Endothelial cell (in vitro differentiated cells): ENCODE measurements around the gene SERPINA7. TPM values are rescaled to one million over a fixed set of nuclear protein-coding genes. Genes with fewer than 3 reads are reported as not detected.
"Not testable (repeated sequence)": the region's sequence is repeated elsewhere in the genome, so short reads cannot be mapped to it uniquely, and the experiment has no call there.

Experiments used
- DNase-seq: peaks from one replicate; pipeline ENCODE4 v3.0.0; 2021; ENCODE audit warnings: low spot score
- H3K27ac Mint-ChIP-seq: one replicate; pipeline ENCODE4 v1.8.0; 2021; ENCODE audit warnings: mixed read lengths, inconsistent platforms; ENCODE audit not compliant: unreplicated experiment
- H3K27me3 Mint-ChIP-seq: one replicate; pipeline ENCODE4 v1.8.0; 2021; ENCODE audit warnings: mild to moderate bottlenecking, moderate library complexity, mixed read lengths, inconsistent platforms; ENCODE audit not compliant: unreplicated experiment
- H3K36me3 Mint-ChIP-seq: one replicate; pipeline ENCODE4 v1.8.0; 2021; ENCODE audit warnings: mild to moderate bottlenecking, low read depth, mixed read lengths, inconsistent platforms; ENCODE audit not compliant: unreplicated experiment
- H3K4me1 Mint-ChIP-seq: one replicate; pipeline ENCODE4 v1.8.0; 2021; ENCODE audit warnings: mild to moderate bottlenecking, mixed read lengths, inconsistent platforms; ENCODE audit not compliant: unreplicated experiment
- H3K4me3 Mint-ChIP-seq: one replicate; pipeline ENCODE4 v1.8.0; 2021; ENCODE audit warnings: mild to moderate bottlenecking, mixed read lengths, inconsistent platforms; ENCODE audit not compliant: unreplicated experiment
- H3K9me3 Mint-ChIP-seq: one replicate; pipeline ENCODE4 v1.8.0; 2021; ENCODE audit warnings: mixed read lengths, inconsistent platforms; ENCODE audit not compliant: unreplicated experiment
- total RNA-seq: library from RNA; stranded (reverse); fragmentation: NEBNext Ultra II Directional; extraction: Animal tissue kit (Norgen Biotek cat#: 25700); gene quantifications from one replicate; pipeline ENCODE4 v1.2.1, GENCODE V29; 2021; ENCODE audit not compliant: unreplicated experiment
- TF ChIP-seq, protein P1 (sequence below): fragments of 200-600 bp; sonication (generic); IDR thresholded peaks from one replicate; pipeline ENCODE4 v1.5.0; 2021; ENCODE audit warnings: antibody characterized with exemption; ENCODE audit not compliant: unreplicated experiment

Gene SERPINA7
- total RNA-seq, 1 donor from 2014 or later: not detected

GRCh38 chrX:106000203-106000602, 38.3 kb downstream of the SERPINA7 start:
- no peaks in the 10 kb centered on the region for H3K4me1 Mint-ChIP-seq

GRCh38 chrX:105999294-105999693, 39.2 kb downstream of the SERPINA7 start:
- no peak overlapping the region for H3K27ac Mint-ChIP-seq
- TF ChIP-seq, protein P1, sequence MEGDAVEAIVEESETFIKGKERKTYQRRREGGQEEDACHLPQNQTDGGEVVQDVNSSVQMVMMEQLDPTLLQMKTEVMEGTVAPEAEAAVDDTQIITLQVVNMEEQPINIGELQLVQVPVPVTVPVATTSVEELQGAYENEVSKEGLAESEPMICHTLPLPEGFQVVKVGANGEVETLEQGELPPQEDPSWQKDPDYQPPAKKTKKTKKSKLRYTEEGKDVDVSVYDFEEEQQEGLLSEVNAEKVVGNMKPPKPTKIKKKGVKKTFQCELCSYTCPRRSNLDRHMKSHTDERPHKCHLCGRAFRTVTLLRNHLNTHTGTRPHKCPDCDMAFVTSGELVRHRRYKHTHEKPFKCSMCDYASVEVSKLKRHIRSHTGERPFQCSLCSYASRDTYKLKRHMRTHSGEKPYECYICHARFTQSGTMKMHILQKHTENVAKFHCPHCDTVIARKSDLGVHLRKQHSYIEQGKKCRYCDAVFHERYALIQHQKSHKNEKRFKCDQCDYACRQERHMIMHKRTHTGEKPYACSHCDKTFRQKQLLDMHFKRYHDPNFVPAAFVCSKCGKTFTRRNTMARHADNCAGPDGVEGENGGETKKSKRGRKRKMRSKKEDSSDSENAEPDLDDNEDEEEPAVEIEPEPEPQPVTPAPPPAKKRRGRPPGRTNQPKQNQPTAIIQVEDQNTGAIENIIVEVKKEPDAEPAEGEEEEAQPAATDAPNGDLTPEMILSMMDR: no peak
- H3K4me1 Mint-ChIP-seq: no peaks in the 10 kb centered on the region
- H3K36me3 Mint-ChIP-seq: no peaks in the 10 kb centered on the region
- no peak overlapping the region for H3K4me3 Mint-ChIP-seq
- H3K9me3 Mint-ChIP-seq: peaks cover 3% of the 10 kb centered on the region
- no peak for DNase-seq
- peaks cover 5% of the 10 kb centered on the region for H3K27me3 Mint-ChIP-seq

More at GRCh38 chrX:106000203-106000602, 38.3 kb downstream of the SERPINA7 start:
- Mint-ChIP-seq H3K27ac (no peak overlapping the region), H3K27me3 (peaks cover 5% of the 10 kb centered on the region), H3K4me3 (no peak overlapping the region), H3K9me3 (peaks cover under 1% of the 10 kb centered on the region), H3K36me3 (no peaks in the 10 kb centered on the region)
- TF ChIP-seq, protein P1: no peak
- DNase-seq: no peak

DNA sequence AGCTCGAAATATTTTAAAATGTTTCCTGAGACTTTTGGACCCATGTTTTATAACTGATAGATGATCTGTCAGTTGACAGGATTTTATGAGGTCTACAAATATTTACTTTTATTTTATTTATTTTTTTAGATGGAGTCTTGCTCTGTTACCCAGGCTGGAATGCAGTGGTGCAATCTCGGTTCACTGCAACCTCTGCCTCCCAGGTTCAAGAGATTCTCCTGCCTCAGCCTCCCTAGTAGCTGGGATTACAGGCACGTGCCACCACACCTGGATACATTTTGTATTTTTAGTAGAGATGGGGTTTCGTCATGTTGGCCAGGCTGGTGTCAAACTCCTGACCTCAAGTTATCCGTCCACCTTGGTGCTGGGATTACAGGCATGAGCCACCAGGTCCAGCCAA, 50.0 kb downstream of the SERPINA7 start:
- not testable (repeated sequence) for H3K27me3 Mint-ChIP-seq, DNase-seq, H3K4me1 Mint-ChIP-seq, H3K4me3 Mint-ChIP-seq, H3K27ac Mint-ChIP-seq, H3K36me3 Mint-ChIP-seq
- peaks cover 14% of the 10 kb centered on the region for H3K9me3 Mint-ChIP-seq

Other genes with a start within 250 kb of the SERPINA7 start
- 1.8 TPM for gene NRK, start 216.2 kb downstream of the SERPINA7 start, total RNA-seq
- gene PWWP3B, start 129.6 kb upstream of the SERPINA7 start, total RNA-seq: 0.21 TPM